Activated T-helper 17 cell treated with anti-CD3 and anti-CD28 coated beads, Interleukin-2, amount 50 U/mL, for 72 hours (primary cell): ENCODE results near the gene PLA2G4A. TPM values are rescaled to one million over a fixed set of nuclear protein-coding genes. Genes with fewer than 3 reads are reported as not detected.
"Not testable (repeated sequence)": the region's sequence is repeated elsewhere in the genome, so short reads cannot be mapped to it uniquely, and the experiment has no call there.

Experiments
- ATAC-seq: fragments of 150-1000 bp; cut with Tn5 transposase; replicated peaks from 2 replicates; pipeline ENCODE4 v1.10.0; 2021; ENCODE audit warnings: mild to moderate bottlenecking, moderate library complexity
- H3K27ac Mint-ChIP-seq: one replicate; pipeline ENCODE4 v1.8.0; 2022; ENCODE audit warnings: mixed read lengths
- H3K27me3 Mint-ChIP-seq: one replicate; pipeline ENCODE4 v1.8.0; 2022; ENCODE audit warnings: mixed read lengths
- H3K36me3 Mint-ChIP-seq: one replicate; pipeline ENCODE4 v1.8.0; 2022; ENCODE audit warnings: low read depth, mild to moderate bottlenecking, mixed read lengths
- H3K4me1 Mint-ChIP-seq: one replicate; pipeline ENCODE4 v1.8.0; 2022; ENCODE audit warnings: mixed read lengths
- H3K4me3 Mint-ChIP-seq: one replicate; pipeline ENCODE4 v1.8.0; 2022; ENCODE audit warnings: mild to moderate bottlenecking, mixed read lengths
- H3K9me3 Mint-ChIP-seq: one replicate; pipeline ENCODE4 v1.8.0; 2022; ENCODE audit warnings: mixed read lengths
- total RNA-seq, 2 donors: library from RNA; stranded (reverse); gene quantifications; one replicate each; pipeline ENCODE4 v1.2.3, GENCODE V29; 2022

PLA2G4A gene
- total RNA-seq, 2 donors from 2014 or later, result 0.22 to 0.40 TPM

DNA sequence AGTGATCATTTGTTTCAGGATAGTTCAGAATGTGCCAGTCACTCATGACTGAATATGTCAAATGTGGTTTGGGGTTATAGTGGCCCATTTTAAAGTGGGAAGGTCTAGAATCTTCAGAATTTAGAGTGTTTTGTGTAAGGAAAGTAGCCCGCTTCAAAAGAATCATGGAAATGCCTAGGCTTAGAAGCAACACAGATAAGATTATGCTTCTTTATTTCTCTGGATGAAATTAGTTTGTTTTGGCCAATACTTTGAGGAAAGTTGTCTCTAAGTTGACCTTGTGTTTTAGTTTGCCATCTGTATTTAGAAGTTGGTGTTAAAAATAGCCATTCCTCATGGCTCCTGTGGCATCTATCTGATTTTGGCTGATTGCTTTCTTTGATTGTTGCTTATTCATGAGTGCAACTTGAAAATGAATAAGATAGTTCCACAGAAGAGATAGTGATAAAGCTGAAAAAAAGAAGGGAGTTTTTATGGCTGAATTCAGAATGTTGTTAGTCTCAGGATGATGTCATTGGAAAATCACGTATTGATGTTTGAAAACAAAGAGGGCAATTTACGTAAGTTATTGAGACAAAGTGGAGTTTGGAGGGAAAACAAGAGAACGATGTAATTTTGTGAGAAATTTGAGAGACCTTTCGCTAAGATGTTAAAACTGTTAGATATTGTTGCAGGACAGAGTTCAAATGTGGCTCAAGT, 71.9 kb downstream of the PLA2G4A start:
- H3K36me3 Mint-ChIP-seq, result no peaks in the 10 kb centered on the region
- no peak for ATAC-seq
- H3K27ac Mint-ChIP-seq, result no peak overlapping the region
- H3K4me3 Mint-ChIP-seq, result no peak overlapping the region
- H3K9me3 Mint-ChIP-seq, result peaks cover 8% of the 10 kb centered on the region
- H3K4me1 Mint-ChIP-seq, result peaks cover 6% of the 10 kb centered on the region
- H3K27me3 Mint-ChIP-seq, result peaks cover 11% of the 10 kb centered on the region

DNA sequence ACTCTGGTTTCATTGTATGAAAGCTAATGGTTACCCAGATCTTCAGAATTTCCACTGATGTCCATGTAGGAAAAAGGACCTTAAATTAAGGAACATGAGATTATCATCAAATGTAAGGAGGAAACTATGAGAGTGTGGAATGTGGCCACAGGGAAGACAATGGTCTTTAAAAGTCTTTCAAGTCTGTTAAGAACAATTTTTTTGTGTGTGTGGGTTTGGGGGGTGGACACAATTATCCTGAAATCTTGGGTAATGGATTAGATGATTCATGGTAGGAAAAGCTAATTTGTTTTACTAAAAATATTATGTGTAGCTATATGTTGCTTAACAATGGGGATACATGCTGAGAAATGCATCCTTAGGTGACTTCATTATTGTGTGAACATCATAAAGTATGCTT, 72.9 kb downstream of the PLA2G4A start:
- H3K4me1 Mint-ChIP-seq, result peaks cover 6% of the 10 kb centered on the region
- peaks cover 11% of the 10 kb centered on the region for H3K27me3 Mint-ChIP-seq
- no peak overlapping the region for H3K4me3 Mint-ChIP-seq
- ATAC-seq, result no peak
- peaks cover 8% of the 10 kb centered on the region for H3K9me3 Mint-ChIP-seq
- no peak overlapping the region for H3K27ac Mint-ChIP-seq
- no peaks in the 10 kb centered on the region for H3K36me3 Mint-ChIP-seq

DNA sequence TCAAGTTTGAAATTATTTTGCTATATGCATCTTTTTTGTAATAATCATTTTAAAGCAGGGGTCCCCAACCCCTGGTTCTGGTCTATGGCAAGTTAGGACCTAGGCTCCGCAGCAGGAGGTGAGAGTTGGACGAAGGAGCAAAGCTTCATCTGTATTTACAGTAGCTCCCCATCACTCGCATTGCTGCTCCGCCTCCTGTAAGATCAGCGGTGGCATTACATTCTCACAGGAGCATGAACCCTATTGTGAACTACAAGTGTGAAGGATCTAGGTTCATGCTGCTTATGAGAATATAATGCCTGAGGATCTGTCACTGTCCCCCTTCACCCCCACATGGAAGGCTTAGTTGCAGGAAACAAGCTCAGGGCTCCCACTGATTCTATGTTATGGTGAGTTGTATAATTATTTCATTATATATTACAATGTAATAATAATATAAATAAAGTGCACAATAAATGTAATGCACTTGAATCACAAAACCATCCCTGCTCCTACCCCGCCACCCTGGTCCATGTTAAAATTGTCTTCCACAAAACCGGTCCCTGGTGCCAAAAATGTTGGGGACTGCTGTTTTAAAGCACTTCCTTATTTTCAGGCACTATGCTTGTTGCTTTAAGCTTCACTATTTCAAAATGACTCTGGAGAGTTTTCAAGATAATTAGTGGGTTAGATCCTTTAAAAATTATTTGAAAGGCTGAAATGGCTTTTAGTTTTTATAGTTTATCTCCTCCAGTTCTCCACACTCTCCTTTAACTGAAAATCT, 74.8 kb downstream of the PLA2G4A start:
- Mint-ChIP-seq H3K9me3 (peaks cover 8% of the 10 kb centered on the region), H3K27ac (no peak overlapping the region), H3K4me3 (no peak overlapping the region), H3K4me1 (peaks cover 6% of the 10 kb centered on the region), H3K27me3 (peaks cover 15% of the 10 kb centered on the region), H3K36me3 (no peaks in the 10 kb centered on the region)
- ATAC-seq, result no peak

DNA sequence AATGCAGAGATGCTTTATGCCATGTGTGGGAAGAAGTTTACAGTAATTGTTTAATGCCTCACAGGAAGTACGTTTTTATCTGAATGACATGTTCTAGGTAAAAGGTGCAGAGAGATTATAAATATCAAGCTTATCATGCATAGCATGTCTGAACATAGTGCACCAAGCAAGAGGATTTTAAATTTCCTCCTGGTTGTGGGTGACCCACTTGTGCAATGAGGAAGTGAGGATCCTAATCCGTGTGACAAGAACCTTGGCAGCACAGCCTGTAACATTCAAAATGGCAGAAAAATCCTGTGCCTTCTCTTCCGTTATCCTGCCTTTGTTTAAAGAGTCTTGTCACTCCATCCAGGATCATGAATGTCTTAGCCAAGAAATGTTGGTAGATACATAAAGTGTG, 75.6 kb downstream of the PLA2G4A start:
- Mint-ChIP-seq H3K9me3 (peaks cover 2% of the 10 kb centered on the region), H3K4me3 (no peak overlapping the region), H3K27ac (no peak overlapping the region), H3K27me3 (peaks cover 9% of the 10 kb centered on the region), H3K4me1 (peaks cover under 1% of the 10 kb centered on the region), H3K36me3 (no peaks in the 10 kb centered on the region)
- no peak for ATAC-seq

DNA sequence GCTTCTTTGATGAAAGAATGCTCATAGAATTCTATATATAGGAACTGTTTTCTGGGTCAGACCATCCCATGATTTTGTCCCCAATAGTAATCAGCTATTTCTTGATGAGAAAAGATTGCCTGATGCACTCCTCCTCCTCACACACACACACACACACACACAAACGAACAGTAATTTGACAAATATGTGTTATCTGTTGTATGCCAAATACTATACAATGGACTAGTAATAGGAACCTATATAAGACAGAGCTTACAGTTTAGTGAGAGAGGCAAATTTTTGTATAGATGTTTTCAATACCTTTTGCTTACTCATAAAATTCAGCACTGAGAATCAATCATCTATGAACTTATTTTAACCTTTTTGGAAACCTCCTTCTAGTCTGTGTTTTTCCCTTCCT, 76.8 kb downstream of the PLA2G4A start:
- Mint-ChIP-seq H3K4me1 (no peaks in the 10 kb centered on the region), H3K27me3 (peaks cover 7% of the 10 kb centered on the region), H3K9me3 (no peaks in the 10 kb centered on the region), H3K27ac (no peak overlapping the region), H3K4me3 (no peak overlapping the region), H3K36me3 (no peaks in the 10 kb centered on the region)
- no peak for ATAC-seq

DNA sequence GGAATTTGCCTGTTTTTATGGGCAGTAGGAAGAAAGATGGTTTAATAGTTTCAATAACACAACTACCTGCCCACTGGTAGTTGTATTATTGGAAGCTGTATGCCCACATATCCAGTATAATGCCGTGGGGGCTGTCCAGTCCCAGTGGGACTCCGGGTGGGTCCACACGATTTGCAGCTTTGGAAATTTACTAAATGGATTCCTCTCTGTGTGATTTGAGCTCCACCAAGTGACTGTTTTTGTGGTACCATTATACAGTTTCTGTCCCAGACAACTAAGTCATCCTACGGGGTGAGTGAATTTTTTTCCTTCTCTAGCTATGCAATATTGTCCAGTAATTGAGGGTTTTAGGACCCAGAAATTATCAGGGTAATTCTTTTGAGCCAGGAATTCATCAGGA, 86.8 kb downstream of the PLA2G4A start:
- no peak for ATAC-seq
- no peak overlapping the region for H3K27ac Mint-ChIP-seq
- H3K4me1 Mint-ChIP-seq, result no peaks in the 10 kb centered on the region
- no peaks in the 10 kb centered on the region for H3K9me3 Mint-ChIP-seq
- H3K4me3 Mint-ChIP-seq, result no peak overlapping the region
- H3K36me3 Mint-ChIP-seq, result no peaks in the 10 kb centered on the region
- no peaks in the 10 kb centered on the region for H3K27me3 Mint-ChIP-seq

DNA sequence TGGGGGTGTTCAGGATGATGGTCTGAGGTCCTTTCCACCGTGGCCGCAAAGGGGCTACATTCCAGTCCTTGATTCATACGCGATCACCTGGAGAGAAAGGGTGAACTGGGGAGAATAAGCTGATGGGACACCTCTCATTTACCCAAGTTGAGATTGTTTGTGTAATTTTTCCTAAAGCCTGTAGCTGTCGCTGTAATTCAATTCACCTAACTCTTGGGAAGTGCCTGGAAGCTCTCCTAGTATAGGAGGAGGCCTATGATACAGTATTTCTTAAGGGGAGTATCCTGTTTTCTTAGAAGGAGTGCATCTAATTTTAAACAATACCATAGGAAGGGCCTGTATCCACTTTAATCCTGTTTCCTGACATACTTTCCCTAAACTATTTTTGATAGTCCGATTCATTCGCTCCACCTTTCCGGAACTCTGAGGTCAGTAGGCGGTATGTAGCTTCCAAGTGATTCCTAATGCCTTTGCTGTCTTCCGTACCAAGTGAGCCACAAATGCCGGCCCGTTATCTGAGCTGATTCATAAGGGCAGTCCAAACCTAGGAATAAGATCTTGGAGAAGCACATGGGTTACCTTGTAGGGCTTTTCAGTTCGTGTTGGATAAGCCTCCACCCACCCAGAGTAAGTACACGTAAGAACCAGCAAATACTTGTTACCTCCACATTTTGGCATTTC, 88.5 kb downstream of the PLA2G4A start:
- not testable (repeated sequence) for ATAC-seq, H3K4me3 Mint-ChIP-seq, H3K4me1 Mint-ChIP-seq, H3K27ac Mint-ChIP-seq, H3K27me3 Mint-ChIP-seq, H3K9me3 Mint-ChIP-seq, H3K36me3 Mint-ChIP-seq

DNA sequence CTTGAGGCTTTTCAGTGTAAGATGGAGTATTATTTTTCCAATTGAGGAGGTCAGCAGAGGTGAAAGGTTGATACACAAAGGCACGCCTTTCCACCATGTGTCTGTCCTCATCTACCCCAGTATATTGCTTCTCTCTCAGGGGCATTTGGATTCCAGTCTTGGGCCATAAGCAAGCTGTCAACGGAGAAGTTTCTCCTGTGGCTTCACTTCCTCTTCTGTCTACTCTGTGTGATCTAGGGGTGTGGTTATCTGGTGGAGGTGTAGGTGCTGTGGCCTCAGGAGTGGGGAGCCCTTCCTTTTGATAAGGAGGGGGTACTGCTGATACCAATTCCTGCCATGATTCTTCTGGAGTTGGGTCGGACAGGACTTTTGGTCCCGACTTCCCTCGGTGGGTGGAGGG, 92.6 kb downstream of the PLA2G4A start:
- H3K4me1 Mint-ChIP-seq, ATAC-seq, H3K27me3 Mint-ChIP-seq, H3K9me3 Mint-ChIP-seq, H3K27ac Mint-ChIP-seq, H3K36me3 Mint-ChIP-seq, H3K4me3 Mint-ChIP-seq: not testable (repeated sequence)

DNA sequence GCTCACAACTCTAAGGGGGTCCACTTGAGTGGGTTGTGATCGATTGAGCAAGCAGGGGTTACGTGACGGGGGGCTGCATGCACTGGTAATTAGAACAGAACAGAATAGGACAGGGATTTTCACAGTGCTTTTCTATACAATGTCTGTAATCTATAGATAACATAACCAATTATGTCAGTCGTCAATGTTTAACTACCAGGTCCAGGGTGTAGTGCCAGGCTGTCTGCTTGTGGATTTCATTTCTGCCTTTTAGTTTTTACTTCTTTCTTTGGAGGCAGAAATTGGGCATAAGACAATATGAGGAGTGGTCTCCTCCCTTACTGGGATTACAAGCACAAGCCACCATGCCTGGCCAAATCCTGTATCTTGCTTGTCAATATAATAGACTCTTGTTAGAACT, 94.1 kb downstream of the PLA2G4A start:
- not testable (repeated sequence) for H3K4me1 Mint-ChIP-seq, ATAC-seq, H3K27me3 Mint-ChIP-seq, H3K9me3 Mint-ChIP-seq, H3K36me3 Mint-ChIP-seq, H3K27ac Mint-ChIP-seq, H3K4me3 Mint-ChIP-seq

DNA sequence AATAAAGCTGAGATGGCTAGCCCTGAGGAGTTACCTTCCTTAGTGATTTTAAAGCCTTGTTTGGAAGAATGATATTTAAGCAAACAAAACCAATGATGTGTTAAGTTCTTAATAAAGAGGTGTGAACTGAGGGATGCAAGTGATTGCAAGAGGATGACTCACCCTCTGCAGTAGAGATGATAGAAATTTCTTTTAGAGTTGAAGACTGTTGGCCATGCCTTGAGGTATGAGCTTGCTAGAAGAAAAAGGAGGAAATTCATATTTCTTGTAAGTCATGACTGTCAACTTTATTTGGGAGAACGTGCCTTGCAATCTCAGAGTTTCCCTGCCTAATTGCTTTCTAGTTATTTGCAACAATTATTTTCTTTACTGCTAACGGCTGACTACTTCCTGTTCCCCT, 94.7 kb downstream of the PLA2G4A start:
- Mint-ChIP-seq H3K4me1 (no peaks in the 10 kb centered on the region), H3K4me3 (no peak overlapping the region), H3K36me3 (no peaks in the 10 kb centered on the region), H3K27me3 (peaks cover 3% of the 10 kb centered on the region), H3K27ac (no peak overlapping the region), H3K9me3 (peaks cover 6% of the 10 kb centered on the region)
- no peak for ATAC-seq

DNA sequence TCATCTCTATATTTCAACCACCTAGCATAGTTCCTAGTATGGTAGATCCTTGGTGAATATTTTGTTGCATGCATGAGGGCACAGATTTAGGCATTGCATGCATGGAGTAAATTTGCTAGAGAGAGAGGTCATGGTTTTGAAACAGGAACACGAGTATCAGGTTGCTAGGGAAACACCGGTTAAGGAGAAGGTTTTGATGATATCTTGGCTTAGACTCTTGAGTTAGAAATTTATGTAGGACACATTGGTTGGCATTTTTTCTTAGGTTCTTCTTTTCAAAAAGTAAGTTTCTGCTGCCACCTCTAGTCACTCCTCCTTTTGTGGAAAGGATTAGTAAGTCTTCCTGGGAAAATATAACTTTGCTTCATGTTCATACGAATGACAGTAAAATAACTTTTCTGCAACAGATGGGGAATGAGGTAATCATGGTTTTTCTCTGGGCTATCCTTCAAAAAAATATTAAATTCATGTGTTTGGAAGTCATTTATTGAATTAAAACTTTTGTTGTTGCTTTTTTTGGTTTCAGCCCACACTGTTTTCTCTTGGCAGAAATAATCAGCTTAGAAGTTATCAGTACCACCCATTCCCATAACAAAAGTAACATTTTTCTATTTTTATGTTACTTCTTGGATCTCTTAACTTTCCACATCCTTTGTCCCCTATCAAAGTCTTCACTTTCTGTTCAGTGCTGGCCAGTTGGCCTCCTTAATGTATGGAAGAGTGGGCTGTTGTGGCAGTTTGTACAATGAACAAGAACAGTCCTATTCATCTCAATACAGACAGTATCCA, 97.3 kb downstream of the PLA2G4A start:
- H3K27ac Mint-ChIP-seq, result no peak overlapping the region
- H3K4me3 Mint-ChIP-seq, result no peak overlapping the region
- H3K9me3 Mint-ChIP-seq, result peaks cover 6% of the 10 kb centered on the region
- no peaks in the 10 kb centered on the region for H3K36me3 Mint-ChIP-seq
- no peaks in the 10 kb centered on the region for H3K4me1 Mint-ChIP-seq
- H3K27me3 Mint-ChIP-seq, result peaks cover 3% of the 10 kb centered on the region
- ATAC-seq, result no peak

DNA sequence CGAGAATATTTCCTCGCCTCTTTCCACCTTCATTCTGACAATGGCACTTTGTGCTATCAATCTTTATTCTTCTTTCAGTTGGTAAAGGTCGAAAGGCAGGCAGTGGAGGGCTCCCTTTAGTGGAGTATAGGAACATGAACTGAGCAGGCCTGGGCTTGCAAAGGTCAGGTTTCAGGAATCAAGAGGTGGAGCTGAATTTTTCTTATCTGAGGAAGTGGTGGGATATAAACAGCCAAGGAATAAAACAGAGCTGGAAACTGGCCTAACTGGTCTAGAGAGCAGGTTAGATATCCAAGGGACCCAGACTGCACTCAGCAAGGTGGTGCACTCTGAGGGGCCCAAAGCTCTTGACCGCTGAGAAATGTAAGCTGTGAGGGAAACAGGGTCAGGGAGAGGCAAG, 99.1 kb downstream of the PLA2G4A start:
- no peaks in the 10 kb centered on the region for H3K9me3 Mint-ChIP-seq
- no peak overlapping the region for H3K27ac Mint-ChIP-seq
- H3K36me3 Mint-ChIP-seq, result no peaks in the 10 kb centered on the region
- no peak for ATAC-seq
- H3K4me3 Mint-ChIP-seq, result no peak overlapping the region
- peaks cover 3% of the 10 kb centered on the region for H3K27me3 Mint-ChIP-seq
- no peaks in the 10 kb centered on the region for H3K4me1 Mint-ChIP-seq

DNA sequence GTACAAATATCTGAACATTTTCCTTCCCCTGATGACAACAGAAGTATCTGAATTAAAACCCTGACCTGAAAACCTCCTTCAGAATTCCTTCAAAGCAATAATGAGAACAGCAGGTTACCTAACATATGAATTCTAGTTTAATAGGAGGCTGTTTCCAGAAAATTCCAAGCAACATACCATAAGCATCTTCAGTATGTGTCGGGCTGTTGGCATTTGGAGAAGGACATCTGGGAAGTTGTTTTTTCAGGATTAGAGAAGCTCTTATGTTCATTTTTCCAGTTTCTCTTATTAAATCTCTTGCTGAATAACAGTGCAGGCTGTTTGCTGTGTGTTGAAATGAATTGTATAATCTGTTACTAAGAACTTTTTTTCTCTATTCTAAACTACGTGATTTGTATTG, 101.5 kb downstream of the PLA2G4A start:
- ATAC-seq, result no peak
- Mint-ChIP-seq H3K9me3 (no peaks in the 10 kb centered on the region), H3K36me3 (no peaks in the 10 kb centered on the region), H3K27me3 (peaks cover 3% of the 10 kb centered on the region), H3K4me1 (no peaks in the 10 kb centered on the region), H3K4me3 (no peak overlapping the region), H3K27ac (no peak overlapping the region)

DNA sequence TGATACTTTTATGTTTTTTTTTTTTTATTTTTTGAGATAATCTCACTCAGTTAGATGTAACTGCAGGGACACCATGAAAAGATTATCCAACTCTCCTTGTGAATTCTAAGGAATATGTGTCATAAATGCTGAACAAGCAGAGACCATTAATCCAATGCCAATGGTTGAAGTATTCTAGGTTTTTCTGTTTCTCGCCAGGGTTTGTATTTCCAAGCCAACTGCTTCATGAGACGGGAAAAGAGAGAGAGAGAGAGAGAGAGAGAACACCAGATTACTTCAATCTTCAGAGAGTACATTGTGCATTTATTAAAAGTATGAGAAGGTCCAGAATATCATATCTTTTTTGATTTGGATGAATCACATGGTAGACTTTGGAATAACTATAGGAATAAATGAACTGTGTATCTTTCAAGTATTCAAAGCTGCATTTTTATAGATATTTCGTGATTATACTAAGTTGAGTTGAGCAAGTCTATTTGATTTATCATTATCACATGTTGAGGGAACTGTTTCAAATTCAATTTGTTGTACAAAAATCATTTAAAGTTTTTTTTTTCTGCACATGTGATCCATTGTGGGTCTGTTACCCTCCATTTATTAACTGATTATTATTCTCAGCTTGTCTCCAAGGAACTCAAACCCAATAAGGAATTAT, 108.4 kb downstream of the PLA2G4A start:
- no peak for ATAC-seq
- Mint-ChIP-seq H3K4me3 (no peak overlapping the region), H3K9me3 (no peaks in the 10 kb centered on the region), H3K36me3 (no peaks in the 10 kb centered on the region), H3K27me3 (no peaks in the 10 kb centered on the region), H3K4me1 (no peaks in the 10 kb centered on the region), H3K27ac (no peak overlapping the region)
